SK-N-MC (cell line): ENCODE data around the gene CLSTN2.

Experiments
- EZH2 ChIP-seq: fragments of 200-600 bp; sonication (generic); IDR thresholded peaks from one replicate; pipeline ENCODE4 v1.6.1; 2017; ENCODE audit warnings: antibody characterized with exemption
- POLR2AphosphoS5 ChIP-seq: IDR thresholded peaks from 2 replicates; pipeline ENCODE4 v1.6.1; 2012; ENCODE audit warnings: mild to moderate bottlenecking, low read depth, low read length, borderline replicate concordance

DNA sequence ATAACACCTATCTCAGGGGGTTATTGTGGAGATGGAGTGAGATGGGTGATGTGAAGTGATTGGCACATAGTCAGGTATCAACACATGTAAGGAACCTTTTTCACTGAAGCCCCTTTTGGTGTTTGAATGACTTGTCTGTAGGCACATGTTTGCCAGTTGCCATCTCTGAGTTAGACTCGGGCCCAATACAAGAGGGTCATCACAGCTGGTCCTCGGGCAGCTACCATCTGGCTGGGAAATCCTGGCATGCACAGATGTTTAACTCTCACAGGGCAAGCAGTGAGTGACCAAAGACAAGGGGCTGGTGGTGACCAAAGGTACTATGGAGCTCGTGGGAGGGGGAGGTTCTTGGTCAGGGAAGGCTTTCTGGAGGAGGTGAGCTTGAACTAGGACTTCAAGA lies 118.8 kb downstream of the CLSTN2 start:
- no peak for TF ChIP-seq POLR2AphosphoS5
- no peak for TF ChIP-seq EZH2
